Testis (tissue), 3 donors: ENCODE results near the gene CXADR. TPM values are rescaled to one million over a fixed set of nuclear protein-coding genes. Genes with fewer than 3 reads are reported as not detected.
"Not testable (repeated sequence)": the region's sequence is repeated elsewhere in the genome, so short reads cannot be mapped to it uniquely, and the experiment has no call there.

Experiments used
- DNase-seq: peaks from one replicate; pipeline ENCODE4 v3.0.0-alpha.2; 2019
- H3K27ac ChIP-seq, 2 donors: fragments of 200-600 bp; sonication (generic); one replicate each; pipeline ENCODE4 v1.5.1; 2019
- H3K27me3 ChIP-seq: fragments of 200-600 bp; sonication (generic); one replicate; pipeline ENCODE4 v1.5.1; 2019
- H3K36me3 ChIP-seq: fragments of 200-600 bp; sonication (generic); one replicate; pipeline ENCODE4 v1.5.1; 2017; ENCODE audit warnings: low read depth; ENCODE audit errors: missing control alignments
- H3K4me1 ChIP-seq: fragments of 200-600 bp; sonication (generic); one replicate; pipeline ENCODE4 v1.5.1; 2019
- H3K4me3 ChIP-seq, 2 donors: fragments of 200-600 bp; sonication (generic); one replicate each; pipeline ENCODE4 v1.5.1; 2017 to 2019
- H3K9me3 ChIP-seq: fragments of 200-600 bp; sonication (generic); one replicate; pipeline ENCODE4 v1.5.1; 2017
- POLR2A ChIP-seq: fragments of 450-650 bp; IDR thresholded peaks from one replicate; pipeline ENCODE4 v1.6.1; 2017; ENCODE audit warnings: antibody characterized with exemption, mild to moderate bottlenecking, moderate library complexity
- WGBS, 2 donors: methylation state at CpG; one replicate each; pipeline ENCODE4 v1.1.5; 2018; 5-methylcytosine and 5-hydroxymethylcytosine counted together
- intact Hi-C: fragments of 100-400 bp; cut with DNase I; formaldehyde crosslinking; loops from one replicate; pipeline ENCODE4 v1.15.1; 2023; ENCODE audit warnings: low total_unique reads
- polyA plus RNA-seq: library from polyadenylated mRNA; stranded (reverse); fragments of 350-450 nt; fragmentation: Illumina TruSeq; extraction: RNeasy Lipid Tissue Mini Kit (QIAGEN cat#74804); gene quantifications from one replicate; pipeline ENCODE4 v1.2.3, GENCODE V29; 2014; ENCODE audit warnings: low read depth, low replicate concordance; ENCODE audit not compliant: insufficient read depth
- total RNA-seq, 2 donors: library from RNA; depleted of rRNA; stranded (reverse); fragments of >200 nt; gene quantifications; one replicate each; pipeline ENCODE4 v1.2.3, GENCODE V29; 2016
- TF ChIP-seq, protein P1 (sequence below), 3 experiments: fragments of 450-650 bp in 2 of 3; fragments of 200-600 bp in 1 of 3; sonication (generic) in 1 of 3; IDR thresholded peaks; one replicate each; pipeline ENCODE4 v1.5.1; 2016 to 2019; ENCODE audit warnings: antibody characterized with exemption in 3 of 3, mild to moderate bottlenecking in 2 of 3, moderate library complexity in 1 of 3

The CXADR gene
- total and polyA plus RNA-seq, 3 donors from 2014 or later, result 17.6 to 87.0 (median 65.4) TPM

DNA sequence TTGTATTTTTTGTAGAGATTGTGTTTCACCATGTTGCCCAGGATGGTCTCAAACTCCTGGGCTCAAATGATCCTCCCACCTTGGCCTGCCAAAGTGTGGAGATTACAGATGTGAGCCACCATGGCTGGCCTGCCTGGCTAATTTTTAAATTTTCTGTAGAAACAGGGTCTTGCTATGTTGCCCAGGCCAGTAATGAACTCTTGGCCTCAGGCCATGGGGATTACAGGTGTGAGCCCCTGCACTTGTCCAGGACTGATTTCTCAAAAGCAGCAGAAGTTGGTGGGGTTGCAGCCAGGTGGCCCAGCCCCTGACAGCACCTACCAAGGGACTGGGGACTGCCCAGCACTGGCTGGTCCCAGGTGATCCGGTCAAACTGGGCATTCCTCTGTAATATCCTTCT lies 44.1 kb upstream of the CXADR start:
- 62 to 87% methylated on average over 1 of the region's 1 CpG for WGBS, 2 donors
- no peak for TF ChIP-seq POLR2A
- TF ChIP-seq, protein P1, sequence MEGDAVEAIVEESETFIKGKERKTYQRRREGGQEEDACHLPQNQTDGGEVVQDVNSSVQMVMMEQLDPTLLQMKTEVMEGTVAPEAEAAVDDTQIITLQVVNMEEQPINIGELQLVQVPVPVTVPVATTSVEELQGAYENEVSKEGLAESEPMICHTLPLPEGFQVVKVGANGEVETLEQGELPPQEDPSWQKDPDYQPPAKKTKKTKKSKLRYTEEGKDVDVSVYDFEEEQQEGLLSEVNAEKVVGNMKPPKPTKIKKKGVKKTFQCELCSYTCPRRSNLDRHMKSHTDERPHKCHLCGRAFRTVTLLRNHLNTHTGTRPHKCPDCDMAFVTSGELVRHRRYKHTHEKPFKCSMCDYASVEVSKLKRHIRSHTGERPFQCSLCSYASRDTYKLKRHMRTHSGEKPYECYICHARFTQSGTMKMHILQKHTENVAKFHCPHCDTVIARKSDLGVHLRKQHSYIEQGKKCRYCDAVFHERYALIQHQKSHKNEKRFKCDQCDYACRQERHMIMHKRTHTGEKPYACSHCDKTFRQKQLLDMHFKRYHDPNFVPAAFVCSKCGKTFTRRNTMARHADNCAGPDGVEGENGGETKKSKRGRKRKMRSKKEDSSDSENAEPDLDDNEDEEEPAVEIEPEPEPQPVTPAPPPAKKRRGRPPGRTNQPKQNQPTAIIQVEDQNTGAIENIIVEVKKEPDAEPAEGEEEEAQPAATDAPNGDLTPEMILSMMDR (IDR thresholded peaks at IDR 0.05), result no peak
- H3K4me3 ChIP-seq, result no peak overlapping the region
- H3K27me3 ChIP-seq, result no peaks in the 10 kb centered on the region
- H3K9me3 ChIP-seq, result no peaks in the 10 kb centered on the region
- intact Hi-C loops, result no loop called here
- no peak for DNase-seq
- no peaks in the 10 kb centered on the region for H3K36me3 ChIP-seq
- no peak overlapping the region for H3K27ac ChIP-seq
- H3K4me1 ChIP-seq, result peaks cover 3% of the 10 kb centered on the region

DNA sequence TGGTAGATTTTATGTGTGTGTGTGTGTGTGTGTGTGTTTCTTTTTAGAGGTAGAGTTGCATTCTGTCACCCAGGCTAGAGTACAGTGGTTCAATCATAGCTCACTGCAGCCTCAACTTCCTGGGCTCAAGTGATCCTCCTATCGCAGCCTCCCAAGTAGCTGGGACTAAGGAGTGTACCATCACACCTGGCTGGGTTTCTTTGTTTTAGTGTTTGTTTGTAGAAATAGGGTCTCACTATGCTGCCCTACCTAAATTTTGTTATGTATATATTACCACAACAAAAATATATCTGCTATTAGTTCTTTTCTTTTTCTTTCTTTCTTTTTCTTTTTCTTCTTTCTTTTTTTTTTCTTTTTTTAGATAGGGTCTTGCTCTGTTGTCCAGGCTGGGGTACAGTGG lies 43.1 kb upstream of the CXADR start:
- Histone ChIP-seq H3K36me3 (no peaks in the 10 kb centered on the region), H3K4me3 (no peak overlapping the region), H3K9me3 (no peaks in the 10 kb centered on the region), H3K4me1 (peaks cover 3% of the 10 kb centered on the region), H3K27ac (no peak overlapping the region), H3K27me3 (no peaks in the 10 kb centered on the region)
- WGBS, 2 donors, result 78 to 87% methylated on average over 1 of the region's 1 CpG
- no peak for DNase-seq
- TF ChIP-seq POLR2A, result no peak
- TF ChIP-seq, protein P1 (IDR thresholded peaks at IDR 0.05), result no peak
- intact Hi-C loops, result no loop called here

DNA sequence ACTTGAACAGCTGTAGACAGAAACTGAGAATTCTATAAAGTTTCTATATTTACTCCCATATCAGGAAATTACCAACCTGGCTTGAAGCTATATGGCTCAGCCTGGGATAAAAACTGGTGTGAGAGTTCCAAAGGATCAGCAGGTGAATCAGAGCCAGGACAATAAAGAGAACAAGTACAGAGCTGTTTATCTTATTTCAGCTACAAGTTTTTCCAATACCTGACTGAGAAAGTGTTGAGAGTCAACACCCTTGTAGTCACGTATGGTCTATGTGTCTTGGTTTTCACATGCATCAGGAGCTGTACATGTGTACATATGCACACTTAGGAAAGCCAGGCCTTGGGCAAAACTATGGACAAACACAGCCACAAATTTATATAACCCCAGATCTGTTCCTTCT lies 40.7 kb upstream of the CXADR start:
- DNase-seq, result no peak
- no peak for TF ChIP-seq POLR2A
- TF ChIP-seq, protein P1 (IDR thresholded peaks at IDR 0.05), result no peak
- peaks cover 10% of the 10 kb centered on the region for H3K4me1 ChIP-seq
- H3K4me3 ChIP-seq, result no peak overlapping the region
- no peaks in the 10 kb centered on the region for H3K27me3 ChIP-seq
- no peaks in the 10 kb centered on the region for H3K9me3 ChIP-seq
- WGBS, 2 donors, result 76 to 77% methylated on average over 1 of the region's 1 CpG
- no peaks in the 10 kb centered on the region for H3K36me3 ChIP-seq
- H3K27ac ChIP-seq, result no peak overlapping the region
- intact Hi-C loops, result no loop called here

DNA sequence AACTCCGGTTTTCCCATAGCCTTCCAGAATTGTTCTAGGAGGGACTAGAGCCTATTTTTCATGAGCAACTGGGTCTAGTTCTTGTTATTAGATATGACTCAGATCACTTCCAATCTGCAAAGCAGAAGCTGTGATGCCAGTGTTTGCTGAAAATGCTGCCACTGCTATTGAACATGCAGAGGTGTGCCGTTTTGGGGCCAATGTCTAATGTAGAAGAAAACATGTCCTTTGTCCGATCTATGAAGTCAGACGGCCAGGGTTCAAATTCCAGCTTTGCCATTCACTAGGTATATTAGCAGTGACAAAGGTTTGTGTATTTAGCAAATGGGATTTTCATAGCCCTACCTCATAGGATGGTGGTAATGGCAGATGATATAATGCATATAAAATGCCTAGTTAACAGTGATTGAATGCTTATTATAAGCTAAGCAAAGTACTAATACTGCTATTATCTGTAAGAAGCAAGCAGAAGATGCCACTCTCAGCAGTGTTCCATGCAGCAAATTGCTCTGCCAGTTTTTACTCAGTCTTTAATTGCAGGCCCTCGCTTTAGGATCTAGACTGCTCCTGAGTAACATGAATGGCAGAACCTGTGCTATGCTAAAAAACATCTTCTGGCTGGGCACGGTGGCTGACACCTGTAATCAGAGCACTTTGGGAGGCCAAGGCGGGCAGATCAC lies 40.1 kb upstream of the CXADR start:
- H3K4me3 ChIP-seq, result no peak overlapping the region
- 91% methylated on average over 7 of the region's 7 CpGs for WGBS, 2 donors
- intact Hi-C loops, result no loop called here
- no peaks in the 10 kb centered on the region for H3K36me3 ChIP-seq
- TF ChIP-seq, protein P1 (IDR thresholded peaks at IDR 0.05), result no peak
- TF ChIP-seq POLR2A, result no peak
- H3K9me3 ChIP-seq, result no peaks in the 10 kb centered on the region
- no peak overlapping the region for H3K27ac ChIP-seq
- no peak for DNase-seq
- H3K4me1 ChIP-seq, result peaks cover 9% of the 10 kb centered on the region
- no peaks in the 10 kb centered on the region for H3K27me3 ChIP-seq

DNA sequence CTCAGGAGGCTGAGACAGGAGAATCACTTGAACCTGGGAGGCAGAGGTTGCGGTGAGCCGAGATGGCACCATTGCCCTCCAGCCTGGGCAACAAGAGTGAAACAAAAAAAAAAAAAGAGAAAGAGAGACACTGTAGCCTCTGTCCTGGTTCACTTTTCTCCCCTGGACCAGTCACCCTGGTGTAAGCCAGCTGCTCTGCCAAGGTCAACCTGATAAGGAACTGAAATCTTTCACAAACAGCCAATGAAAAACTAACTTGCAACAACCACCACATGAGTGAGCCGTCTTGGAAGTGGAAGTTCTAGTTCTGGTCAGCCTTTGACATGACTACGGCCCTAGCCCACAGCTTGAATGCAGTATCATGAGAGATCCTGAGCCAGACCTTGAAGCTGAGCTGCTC lies 36.8 kb upstream of the CXADR start:
- Histone ChIP-seq H3K4me1 (peaks cover 8% of the 10 kb centered on the region), H3K4me3 (no peak overlapping the region), H3K27me3 (no peaks in the 10 kb centered on the region), H3K27ac (peak overlapping the region; percentile 46 to 62), H3K9me3 (no peaks in the 10 kb centered on the region), H3K36me3 (no peaks in the 10 kb centered on the region)
- no peak for TF ChIP-seq POLR2A
- TF ChIP-seq, protein P1 (IDR thresholded peaks at IDR 0.05), result no peak
- WGBS, 2 donors, result 45 to 60% methylated on average over 4 of the region's 4 CpGs
- peak; percentile 67 for DNase-seq
- intact Hi-C loops, result no loop called here

DNA sequence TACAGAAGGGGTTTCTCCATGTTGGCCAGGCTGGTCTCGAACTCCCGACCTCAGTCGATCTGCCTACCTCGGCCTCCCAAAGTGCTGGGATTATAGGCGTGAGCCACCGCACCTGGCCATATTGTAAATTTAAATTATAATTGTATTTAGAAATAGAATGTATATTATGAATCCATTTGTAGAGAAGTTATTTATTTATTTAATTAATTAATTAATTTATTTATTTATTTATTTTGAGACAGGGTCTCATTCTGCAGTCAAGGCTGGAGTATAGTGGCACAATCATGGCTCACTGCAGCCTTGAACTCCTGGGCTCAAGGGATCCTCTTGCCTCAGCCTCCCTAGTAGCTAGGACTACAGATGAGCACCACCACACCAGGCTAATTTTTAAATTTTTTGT lies 34.7 kb upstream of the CXADR start:
- 64 to 91% methylated on average over 6 of the region's 6 CpGs for WGBS, 2 donors
- not testable (repeated sequence) for H3K4me1 ChIP-seq

More for the DNA sequence above, 34.7 kb upstream of the CXADR start:
- H3K9me3 ChIP-seq, DNase-seq, H3K36me3 ChIP-seq, H3K27ac ChIP-seq, H3K27me3 ChIP-seq, intact Hi-C loops, H3K4me3 ChIP-seq: not testable (repeated sequence)
